ENCODE data around the gene PPP1R8.

The PPP1R8 gene

GRCh38 chr1:27876341-27877114, 45.9 kb downstream of the PPP1R8 start:
- no peak for TF ChIP-seq CTCF (conservative IDR thresholded peaks at IDR 0.05; ENCODE audit: low read depth)
- H3K27ac ChIP-seq: peak overlapping the region; percentile 79
- DNase-seq (ENCODE audit: low spot score): no peak
- ChIA-PET CTCF (no interaction called here), POLR2A (ENCODE audit: low non-redundant PET) (interaction anchor here (0.7 kb wide), 1 partner anchor 85 kb away, joined by 3 read pairs; no protein-coding TSS in a partner anchor)

DNA sequence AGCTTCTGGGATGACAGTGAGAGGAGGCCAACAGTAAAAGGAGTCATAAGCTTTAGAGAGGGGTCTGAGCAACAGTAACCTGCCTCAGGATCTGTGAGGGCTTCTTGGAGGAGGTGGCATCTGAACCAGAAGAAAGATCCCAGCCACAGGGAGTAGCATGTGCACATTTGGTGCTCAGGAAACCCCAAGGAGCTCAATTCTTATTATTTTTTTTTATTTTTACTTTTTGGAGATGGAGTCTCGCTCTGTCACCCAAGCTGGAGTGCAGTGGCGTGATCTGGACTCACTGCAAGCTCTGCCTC, 46.5 kb downstream of the PPP1R8 start:
- no peak for TF ChIP-seq CTCF (conservative IDR thresholded peaks at IDR 0.05; ENCODE audit: low read depth)
- POLR2A ChIA-PET (ENCODE audit: low non-redundant PET): interaction anchor here (0.7 kb wide), 1 partner anchor 84 kb away, joined by 3 read pairs; no protein-coding TSS in a partner anchor
- CTCF ChIA-PET: no interaction called here
- H3K27ac ChIP-seq: no peak overlapping the region
- no peak for DNase-seq (ENCODE audit: low spot score)

GRCh38 chr1:27878039-27878438, 47.5 kb downstream of the PPP1R8 start:
- POLR2A ChIA-PET (ENCODE audit: low non-redundant PET): no interaction called here
- TF ChIP-seq CTCF (conservative IDR thresholded peaks at IDR 0.05; ENCODE audit: low read depth): no peak
- no peak overlapping the region for H3K27ac ChIP-seq
- CTCF ChIA-PET: interaction anchor here (0.6 kb wide), 1 partner anchor 593 kb away, joined by 5 read pairs; no protein-coding TSS in a partner anchor
- DNase-seq (ENCODE audit: low spot score): no peak

DNA sequence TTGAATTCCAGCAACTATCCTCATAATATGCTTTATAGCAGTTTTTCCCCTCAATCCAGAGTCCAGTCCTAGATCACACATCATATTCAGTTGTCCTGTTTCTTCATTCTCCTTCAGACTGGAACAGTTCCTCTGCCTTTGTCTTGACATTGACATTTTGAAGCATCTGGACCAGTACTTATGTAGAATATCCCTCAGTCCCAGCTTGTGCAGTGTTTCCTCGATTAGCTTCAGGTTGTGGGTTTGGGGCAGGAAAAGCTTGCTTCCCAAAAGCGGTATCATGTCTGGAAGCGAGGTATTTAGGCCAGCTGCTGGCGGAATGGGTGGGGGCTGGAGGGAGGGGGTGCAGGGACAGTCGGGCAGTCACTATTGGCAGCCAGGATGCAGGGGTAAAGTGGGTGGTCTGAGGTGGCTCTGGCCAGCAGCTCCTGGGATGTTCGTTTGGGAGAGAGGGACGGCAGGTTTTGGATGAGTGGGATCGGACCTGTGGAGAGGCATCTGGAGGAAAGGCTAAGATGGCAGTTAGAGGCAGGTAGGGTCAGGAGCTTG, 48.3 kb downstream of the PPP1R8 start:
- no peak for TF ChIP-seq CTCF (conservative IDR thresholded peaks at IDR 0.05; ENCODE audit: low read depth)
- ChIA-PET POLR2A (ENCODE audit: low non-redundant PET) (no interaction called here), CTCF (no interaction called here)
- H3K27ac ChIP-seq: no peak overlapping the region
- no peak for DNase-seq (ENCODE audit: low spot score)

DNA sequence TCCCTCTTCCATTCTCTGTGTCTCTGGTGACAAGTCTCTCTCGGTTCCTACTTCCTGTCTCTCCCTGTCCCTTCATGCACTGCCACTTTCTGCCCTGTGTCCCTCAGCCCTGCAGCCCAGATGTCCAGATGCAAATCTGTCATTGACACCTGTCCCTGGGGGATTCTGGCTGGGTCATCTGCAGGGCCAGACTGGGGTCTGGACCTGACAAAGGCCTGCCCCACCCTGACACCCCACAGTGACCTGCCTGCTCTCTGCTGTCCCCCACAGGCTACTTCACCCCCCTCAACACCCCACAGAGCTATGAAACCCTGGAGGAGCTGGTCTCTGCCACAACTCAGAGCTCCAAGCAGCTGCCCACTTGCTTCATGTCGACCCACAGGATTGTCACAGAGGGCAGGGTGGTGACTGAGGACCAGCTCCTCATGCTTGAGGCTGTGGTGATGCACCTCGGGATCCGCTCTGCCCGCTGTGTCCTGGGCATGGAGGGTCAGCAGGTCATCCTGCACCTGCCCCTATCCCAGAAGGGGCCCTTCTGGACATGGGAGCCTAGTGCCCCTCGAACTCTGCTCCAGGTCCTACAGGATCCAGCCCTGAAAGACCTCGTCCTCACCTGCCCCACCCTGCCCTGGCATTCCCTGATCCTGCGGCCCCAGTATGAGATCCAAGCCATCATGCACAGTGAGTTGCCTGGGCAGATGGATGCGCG, 48.9 kb downstream of the PPP1R8 start:
- no peak overlapping the region for H3K27ac ChIP-seq
- CTCF ChIA-PET: no interaction called here
- no peak for DNase-seq (ENCODE audit: low spot score)
- TF ChIP-seq CTCF (conservative IDR thresholded peaks at IDR 0.05; ENCODE audit: low read depth): no peak
- POLR2A ChIA-PET (ENCODE audit: low non-redundant PET): no interaction called here

GRCh38 chr1:27882543-27882903, 51.9 kb downstream of the PPP1R8 start:
- DNase-seq (ENCODE audit: low spot score): no peak
- CTCF ChIA-PET: no interaction called here
- H3K27ac ChIP-seq: no peak overlapping the region
- POLR2A ChIA-PET (ENCODE audit: low non-redundant PET): no interaction called here
- no peak for TF ChIP-seq CTCF (conservative IDR thresholded peaks at IDR 0.05; ENCODE audit: low read depth)
